ENCODE results near the gene PCDHA5.

DNA sequence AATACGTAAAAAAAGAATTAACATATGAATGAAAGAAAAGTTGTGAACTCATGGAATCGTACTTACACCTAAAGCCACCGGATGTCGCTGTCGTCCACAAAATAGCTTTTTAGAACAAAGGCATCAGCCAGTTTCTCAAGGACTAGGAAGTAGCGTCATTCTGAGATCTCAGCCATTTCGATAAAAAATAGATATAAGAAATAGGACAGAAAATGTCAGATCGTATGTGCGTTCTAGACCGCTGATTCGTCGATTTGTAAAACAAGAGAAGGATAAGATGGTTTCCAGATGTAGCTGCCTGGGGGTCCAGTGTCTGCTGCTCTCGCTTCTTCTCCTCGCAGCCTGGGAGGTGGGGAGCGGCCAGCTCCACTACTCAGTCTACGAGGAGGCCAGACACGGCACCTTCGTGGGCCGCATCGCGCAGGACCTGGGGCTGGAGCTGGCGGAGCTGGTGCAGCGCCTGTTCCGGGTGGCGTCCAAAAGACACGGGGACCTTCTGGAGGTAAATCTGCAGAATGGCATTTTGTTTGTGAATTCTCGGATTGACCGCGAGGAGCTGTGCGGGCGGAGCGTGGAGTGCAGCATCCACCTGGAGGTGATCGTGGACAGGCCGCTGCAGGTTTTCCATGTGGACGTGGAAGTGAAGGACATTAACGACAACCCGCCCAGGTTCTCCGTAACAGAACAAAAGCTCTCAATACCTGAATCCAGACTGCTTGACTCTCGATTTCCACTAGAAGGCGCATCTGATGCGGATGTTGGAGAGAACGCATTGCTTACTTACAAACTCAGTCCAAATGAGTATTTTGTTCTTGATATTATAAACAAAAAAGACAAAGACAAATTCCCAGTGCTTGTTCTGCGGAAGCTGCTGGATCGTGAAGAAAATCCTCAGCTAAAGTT, 34.6 kb downstream of the PCDHA5 start, which contains the start of gene PCDHA10:
- TF ChIP-seq, protein P1, sequence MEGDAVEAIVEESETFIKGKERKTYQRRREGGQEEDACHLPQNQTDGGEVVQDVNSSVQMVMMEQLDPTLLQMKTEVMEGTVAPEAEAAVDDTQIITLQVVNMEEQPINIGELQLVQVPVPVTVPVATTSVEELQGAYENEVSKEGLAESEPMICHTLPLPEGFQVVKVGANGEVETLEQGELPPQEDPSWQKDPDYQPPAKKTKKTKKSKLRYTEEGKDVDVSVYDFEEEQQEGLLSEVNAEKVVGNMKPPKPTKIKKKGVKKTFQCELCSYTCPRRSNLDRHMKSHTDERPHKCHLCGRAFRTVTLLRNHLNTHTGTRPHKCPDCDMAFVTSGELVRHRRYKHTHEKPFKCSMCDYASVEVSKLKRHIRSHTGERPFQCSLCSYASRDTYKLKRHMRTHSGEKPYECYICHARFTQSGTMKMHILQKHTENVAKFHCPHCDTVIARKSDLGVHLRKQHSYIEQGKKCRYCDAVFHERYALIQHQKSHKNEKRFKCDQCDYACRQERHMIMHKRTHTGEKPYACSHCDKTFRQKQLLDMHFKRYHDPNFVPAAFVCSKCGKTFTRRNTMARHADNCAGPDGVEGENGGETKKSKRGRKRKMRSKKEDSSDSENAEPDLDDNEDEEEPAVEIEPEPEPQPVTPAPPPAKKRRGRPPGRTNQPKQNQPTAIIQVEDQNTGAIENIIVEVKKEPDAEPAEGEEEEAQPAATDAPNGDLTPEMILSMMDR (IDR thresholded peaks at IDR 0.05) = peak; percentile 22; the same call in 1 of the 2 replicates
- no peak for TF ChIP-seq POLR2AphosphoS5 (IDR thresholded peaks at IDR 0.05; ENCODE audit: low read depth, low read length)

Measured in Panc1 (cell line).